Activated CD4-positive, CD25-positive, alpha-beta regulatory T cell treated with anti-CD3 and anti-CD28 coated beads, Interleukin-2, amount 50 U/mL, for 72 hours (primary cell): ENCODE measurements around the gene HNRNPC.
"Not testable (repeated sequence)": the region's sequence is repeated elsewhere in the genome, so short reads cannot be mapped to it uniquely, and the experiment has no call there.

Experiments used
- DNase-seq: peaks from one replicate; pipeline ENCODE4 v3.0.0; 2021

The HNRNPC gene

DNA sequence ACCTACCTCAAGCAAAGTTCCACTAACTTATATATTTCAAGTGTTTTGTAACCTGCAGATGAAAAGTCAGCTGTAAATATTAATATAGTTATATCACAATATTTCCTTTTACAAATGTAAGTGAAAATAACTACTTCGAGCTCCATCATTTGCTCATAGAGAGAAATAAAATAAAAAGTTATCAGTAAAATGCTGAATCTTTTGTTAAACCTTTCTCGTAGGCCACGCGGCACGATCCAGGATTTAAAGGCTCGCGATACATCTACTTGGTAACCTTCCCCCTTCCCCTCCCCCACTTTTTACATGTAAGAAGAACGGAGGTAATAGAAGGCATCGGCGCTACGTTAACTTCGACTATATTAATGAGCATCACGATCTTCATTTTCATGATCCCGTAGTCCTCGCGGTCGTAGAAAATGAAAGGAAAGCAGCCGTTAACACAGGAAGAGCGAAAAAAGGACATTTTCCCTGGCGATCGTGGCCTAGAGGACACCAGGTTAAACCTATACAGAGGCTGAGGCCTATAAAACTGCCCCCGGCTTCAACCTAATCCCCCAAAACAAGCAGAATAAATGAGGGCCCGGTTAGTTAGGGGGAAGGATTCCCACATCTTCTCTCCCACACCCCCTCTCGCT is 508 bp downstream of the HNRNPC start:
- DNase-seq = no peak

DNA sequence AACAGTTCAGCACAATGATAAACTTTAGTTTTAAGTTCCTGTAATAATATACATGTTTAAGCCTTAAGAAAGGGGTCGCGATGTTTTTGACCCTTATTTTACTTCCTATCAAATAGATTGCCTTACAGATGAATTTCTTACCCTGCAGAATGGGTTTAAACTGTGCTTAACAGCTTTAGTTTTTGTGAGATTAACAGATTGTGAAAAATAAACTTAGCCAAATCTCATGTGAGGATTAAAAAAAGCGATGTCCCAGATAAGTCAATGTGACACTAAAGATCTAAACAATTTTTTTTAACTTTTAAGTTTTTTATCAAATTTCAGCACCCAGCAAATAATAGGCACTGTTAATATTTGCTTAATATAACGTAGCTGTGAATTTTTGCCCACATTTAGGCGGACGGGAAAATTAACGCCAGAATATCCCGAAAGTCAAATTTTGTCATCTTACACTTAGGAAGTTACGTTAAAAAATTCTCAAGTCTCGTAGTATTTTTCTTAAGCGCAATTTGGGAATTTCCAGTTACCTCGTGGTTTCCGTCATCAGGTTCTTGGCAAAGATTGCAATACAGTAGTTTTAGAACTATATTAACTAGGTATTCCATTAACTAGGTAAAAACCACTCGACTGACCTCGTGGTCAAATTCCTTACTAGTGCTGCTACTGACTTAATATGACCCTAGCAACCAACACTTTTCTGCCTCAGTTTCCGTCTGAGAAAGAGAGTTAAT is 1.2 kb downstream of the HNRNPC start:
- DNase-seq = no peak

DNA sequence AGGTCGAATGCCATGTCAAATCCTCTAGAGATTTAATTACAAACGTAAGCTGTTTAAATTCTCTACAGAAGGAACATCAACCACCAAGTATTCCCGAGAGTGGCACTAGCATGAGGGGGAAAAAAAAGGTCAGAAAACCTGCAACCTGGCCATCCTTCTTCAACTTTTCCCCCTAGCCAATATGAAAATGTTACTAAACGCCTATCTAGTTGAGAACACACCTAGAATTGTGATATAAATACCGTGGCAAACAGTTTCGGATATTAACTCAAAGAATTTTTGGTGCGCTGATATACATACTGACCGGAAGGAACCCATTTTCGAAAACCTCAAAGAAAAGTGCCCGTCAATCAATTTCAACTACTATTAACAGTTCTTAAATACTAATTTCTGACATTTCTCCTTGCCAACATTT is 1.8 kb downstream of the HNRNPC start:
- no peak for DNase-seq

- no peak for DNase-seq
These were observed 5.0 kb downstream of the HNRNPC start for GRCh38 chr14:21264025-21264801.

GRCh38 chr14:21263284-21264024 is 5.8 kb downstream of the HNRNPC start:
- DNase-seq = no peak

DNA sequence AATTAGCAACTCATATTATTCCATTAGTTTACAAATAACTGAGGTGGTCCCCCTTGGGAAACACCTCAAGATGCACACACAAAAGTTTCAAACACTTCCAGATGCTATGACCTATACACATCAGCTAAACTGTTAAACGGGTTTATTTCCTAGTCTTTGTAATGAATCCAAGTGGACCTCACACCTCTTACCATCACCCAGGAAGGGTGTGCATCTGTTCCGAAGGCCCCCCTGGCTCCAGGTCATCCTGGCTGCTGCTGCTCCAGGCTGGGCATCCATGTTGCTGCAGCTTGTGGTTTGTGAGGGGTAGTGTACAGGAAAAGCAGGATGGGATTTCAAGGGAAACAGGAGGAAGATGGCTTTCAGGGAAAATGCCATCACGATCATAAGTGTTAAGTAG is 6.8 kb downstream of the HNRNPC start:
- DNase-seq = no peak

DNA sequence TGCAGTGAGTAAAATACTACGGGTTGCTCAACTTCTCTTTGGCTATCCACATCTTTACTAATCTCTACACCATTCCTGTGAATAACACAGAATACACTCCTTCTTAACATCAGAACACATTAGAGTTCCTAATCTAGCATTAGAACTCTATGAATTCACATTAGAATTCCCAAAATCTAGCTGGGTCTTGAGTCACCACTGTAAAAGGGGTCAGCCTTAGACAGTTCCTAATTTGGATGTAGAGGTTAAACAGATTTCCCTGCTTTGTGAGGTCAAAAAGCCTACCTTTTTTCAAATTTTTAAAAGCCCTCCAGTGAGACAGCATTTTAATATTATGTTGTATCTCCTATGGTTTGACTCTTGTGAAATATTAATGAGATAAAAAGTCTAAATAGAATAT is 7.4 kb downstream of the HNRNPC start:
- DNase-seq = no peak

GRCh38 chr14:21258889-21259787 is 10.1 kb downstream of the HNRNPC start:
- DNase-seq = no peak

DNA sequence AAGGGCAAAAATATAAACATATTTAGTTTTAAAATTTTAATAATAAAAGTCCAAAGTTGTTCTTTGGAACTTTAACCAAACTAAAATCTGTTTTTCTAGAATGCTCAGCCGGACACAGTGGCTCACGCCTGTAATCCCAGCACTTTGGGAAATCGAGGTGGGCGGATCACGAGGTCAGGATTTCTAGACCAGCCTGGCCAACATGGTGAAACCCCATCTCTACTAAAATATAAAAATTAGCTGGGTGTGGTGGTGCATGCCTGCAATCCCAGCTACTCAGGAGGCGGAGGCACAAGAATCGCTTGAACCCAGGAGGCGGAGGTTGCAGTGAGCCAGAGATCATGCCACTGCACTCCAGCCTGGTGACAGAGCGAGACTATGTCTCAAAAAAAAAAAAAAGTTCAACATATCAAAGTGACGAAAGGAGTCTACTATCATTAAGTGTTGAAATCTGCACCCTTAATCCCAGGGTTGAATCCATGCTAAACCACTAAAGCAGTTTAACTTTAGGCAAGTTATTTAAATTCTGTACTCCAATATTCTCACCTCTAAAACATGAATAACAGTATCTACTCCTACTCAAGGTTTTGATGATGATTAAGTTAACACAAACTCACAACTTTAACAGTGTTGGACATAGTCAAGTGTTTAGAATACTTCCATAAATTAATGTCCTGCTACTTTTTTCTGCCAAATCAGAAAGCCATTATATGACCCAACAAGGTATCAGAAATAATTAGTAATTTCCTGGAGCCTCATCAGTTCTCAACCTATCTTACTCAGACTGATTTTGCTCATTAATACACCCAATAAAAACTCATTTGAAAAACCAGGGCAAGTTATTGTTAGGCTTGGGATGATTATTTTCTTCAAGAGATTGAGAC is 11.0 kb downstream of the HNRNPC start:
- no peak for DNase-seq

DNA sequence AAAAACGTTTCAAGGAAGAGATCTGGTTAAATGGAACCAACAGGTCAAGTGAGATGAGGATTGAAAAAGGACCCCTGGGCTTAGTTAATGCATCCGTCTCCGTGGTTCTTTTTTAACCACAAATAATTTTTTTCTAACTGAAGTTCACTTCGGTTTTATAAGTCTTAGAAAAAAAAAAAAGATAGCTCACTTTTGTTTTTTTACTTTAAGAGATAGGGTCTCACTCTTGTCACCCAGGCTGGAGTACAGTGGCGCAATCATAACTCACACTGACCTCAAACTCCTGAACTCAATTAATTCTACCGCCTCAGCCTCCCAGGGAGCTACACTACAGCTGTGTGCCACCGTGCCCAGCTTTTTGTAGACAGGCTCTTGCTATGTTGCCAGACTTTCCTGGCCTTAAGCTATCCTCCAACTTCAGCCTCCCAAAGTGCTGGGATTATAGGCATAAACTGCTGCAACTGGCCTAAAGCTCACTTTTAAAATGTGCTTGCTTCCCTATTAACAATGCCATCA is 11.8 kb downstream of the HNRNPC start:
- no peak for DNase-seq

GRCh38 chr14:21256539-21257393 is 12.5 kb downstream of the HNRNPC start:
- DNase-seq = no peak

GRCh38 chr14:21256102-21256447 is 13.2 kb downstream of the HNRNPC start:
- DNase-seq = not testable (repeated sequence)

- no peak for DNase-seq
These were observed 13.7 kb downstream of the HNRNPC start for GRCh38 chr14:21255385-21256101.

DNA sequence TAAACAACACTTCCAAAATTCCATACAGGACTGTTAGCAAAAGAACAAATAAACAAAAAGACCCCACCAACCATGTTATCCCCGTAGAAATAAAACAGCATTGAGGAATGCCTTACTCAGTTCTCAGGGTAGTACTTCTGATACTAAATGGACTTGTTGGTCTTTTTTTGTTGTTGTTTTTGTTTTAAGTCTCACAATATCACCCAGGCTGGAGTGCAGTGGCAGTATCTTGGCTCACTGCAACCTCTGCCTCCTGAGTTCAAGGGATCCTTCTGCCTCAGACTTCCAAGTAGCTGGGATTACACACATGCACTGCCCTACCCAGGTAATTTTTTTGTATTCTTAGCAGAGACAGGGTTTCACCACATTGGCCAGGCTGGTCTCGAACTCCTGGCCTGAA is 17.1 kb downstream of the HNRNPC start:
- no peak for DNase-seq

- no peak for DNase-seq
These were observed 18.0 kb downstream of the HNRNPC start for GRCh38 chr14:21251215-21251614.

GRCh38 chr14:21248739-21249411 is 20.4 kb downstream of the HNRNPC start:
- DNase-seq = no peak

GRCh38 chr14:21248338-21248737 is 20.9 kb downstream of the HNRNPC start:
- no peak for DNase-seq

DNA sequence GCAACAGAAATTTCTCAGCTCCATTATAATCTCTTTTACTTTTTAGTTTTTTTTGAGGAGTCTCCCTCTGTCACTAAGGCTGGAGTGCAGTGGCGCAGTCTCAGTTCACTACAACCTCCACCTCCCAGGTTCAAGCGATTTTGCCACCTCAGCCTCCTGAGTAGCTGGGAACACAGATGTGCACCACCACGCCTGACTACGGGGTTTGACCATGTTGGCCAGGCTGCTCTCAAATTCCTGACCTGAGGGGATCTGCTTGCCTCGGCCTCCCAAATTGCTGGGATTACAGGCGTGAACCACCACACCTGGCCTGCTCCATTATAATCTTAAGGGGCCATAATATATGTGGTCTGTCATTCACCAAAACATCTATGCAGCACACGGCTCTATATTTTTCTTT is 23.4 kb downstream of the HNRNPC start:
- no peak for DNase-seq

GRCh38 chr14:21244544-21244943 is 24.7 kb downstream of the HNRNPC start:
- no peak for DNase-seq
